HTR-8/SVneo (cell line): ENCODE measurements around the gene TMEM125.

ENCODE experiments used
- DNase-seq: peaks from one replicate; pipeline ENCODE4 v3.0.0; 2011; ENCODE audit warnings: low spot score, mixed read lengths; ENCODE audit not compliant: insufficient read length
- FAIRE-seq: peaks from 2 replicates; lab custom pipeline; 2011; peaks lifted over from hg19 to GRCh38; lab: Jason Lieb, UNC

The TMEM125 gene

GRCh38 chr1:43272576-43273571 lies 3.1 kb downstream of the TMEM125 start:
- FAIRE-seq (no peak), DNase-seq (no peak)

- no peak for FAIRE-seq
- no peak for DNase-seq
These were observed 3.9 kb downstream of the TMEM125 start for GRCh38 chr1:43273708-43274107.

- FAIRE-seq (no peak), DNase-seq (peak; percentile 41)
These were observed 4.5 kb downstream of the TMEM125 start for GRCh38 chr1:43274125-43274803.

DNA sequence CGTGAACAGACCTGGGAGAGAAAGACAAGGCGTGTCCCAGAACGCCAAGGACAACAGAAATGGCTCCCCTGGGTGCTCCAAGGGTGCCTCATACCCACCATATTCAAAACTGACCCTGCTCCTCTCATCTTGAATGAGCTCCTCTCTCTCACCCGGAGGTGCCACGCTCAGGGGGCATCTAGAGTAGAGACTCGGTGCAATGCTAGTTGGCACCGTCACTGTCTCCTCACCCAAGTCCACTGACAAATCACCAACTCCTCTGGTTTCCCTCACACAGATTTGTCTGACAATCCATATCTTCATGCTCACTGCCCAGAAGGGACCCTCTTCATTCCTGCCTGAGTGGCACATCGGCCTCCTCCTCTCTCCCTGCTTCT lies 5.0 kb downstream of the TMEM125 start:
- no peak for FAIRE-seq
- DNase-seq: no peak

DNA sequence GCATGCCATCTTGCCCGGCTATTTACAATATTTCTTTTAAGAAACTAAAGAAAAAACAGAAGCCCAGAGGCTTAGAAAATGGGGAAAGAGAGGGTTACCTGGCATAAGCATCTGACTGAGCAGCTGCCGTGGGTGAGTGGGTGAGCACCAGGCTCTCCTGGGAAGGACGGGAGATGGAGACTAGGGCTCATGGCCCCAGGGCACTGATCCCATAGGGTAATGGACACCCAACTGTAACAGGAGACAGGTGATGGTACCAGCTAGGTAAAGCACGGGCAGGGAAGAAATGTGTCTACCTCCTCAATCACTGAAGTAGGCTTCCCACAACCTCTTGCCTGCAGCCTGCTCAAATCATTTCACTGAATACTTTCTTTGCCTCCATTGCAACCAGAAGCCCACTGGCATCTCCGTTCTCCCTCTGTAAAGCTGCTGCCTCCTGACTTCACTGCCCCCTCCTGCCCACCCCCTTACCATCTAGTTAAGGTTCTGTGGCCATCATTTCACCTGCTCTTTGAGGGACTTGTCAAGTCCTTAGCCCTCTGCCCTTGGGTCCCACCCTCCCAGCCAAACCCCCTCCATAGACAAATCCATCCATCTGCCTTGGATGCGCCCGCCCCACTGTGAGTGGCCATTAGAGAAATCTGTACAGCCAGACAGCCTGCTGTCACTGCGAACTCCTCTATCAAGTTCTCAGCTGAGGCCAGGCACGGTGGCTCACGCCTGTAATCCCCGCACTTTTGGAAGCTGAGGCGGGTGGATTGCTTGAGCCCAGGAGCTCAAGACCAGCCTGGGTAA lies 6.2 kb downstream of the TMEM125 start:
- FAIRE-seq: no peak
- DNase-seq: no peak

DNA sequence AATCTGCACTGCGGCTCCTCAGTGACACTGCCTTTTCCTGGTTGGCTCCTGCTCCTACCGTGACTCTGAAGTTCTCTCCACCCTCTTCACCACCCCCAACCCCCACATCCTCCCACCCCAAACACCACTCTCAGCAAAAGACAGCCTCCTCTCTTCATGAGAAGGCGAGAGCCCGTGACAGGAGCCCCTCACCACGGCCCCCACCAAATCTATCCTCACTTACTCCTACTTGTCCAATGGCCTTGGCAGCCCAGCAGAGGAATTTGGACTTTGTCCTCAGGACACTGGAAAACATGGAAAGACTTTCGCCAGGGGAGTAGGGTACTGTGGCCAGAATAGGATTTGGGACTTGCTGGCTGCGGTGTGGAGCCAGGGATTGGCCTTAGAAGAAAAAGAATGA lies 6.9 kb downstream of the TMEM125 start:
- DNase-seq: no peak
- no peak for FAIRE-seq

DNA sequence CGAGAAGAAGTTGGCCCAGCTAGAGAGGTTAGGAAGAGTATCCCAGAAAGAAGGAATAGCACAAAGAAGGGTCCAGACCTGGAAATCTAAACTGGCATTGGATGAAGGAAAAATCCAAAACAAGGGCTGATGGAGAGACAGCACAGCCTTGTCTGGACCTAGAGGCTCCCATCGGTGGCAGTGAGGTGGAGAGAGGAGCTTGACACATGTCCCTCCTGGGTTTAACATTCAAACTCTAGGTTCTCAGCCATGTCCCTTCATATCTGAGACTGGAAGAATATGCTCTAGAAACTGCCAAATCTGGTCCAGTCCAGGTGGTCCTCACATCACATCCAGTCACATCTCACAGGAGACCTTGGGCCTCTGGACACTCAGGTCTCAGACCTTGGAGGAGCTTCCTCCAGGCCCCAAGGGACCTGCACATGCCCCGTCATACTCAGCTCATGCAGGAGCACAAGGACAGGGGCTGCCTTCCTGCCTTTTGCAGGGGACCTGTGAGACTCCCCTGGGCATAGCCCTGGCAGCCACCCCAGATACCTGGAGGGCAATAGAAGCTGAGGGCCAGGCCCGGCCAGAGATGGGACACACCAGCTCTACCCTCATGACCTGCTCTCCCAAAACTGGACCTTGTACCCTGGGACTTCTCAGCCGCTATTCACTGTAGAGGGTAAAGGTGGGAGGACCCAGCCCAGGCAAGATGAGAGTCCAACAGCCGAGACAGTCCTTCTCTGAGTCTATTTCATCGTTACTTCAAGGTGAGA lies 7.5 kb downstream of the TMEM125 start:
- FAIRE-seq: no peak
- DNase-seq: no peak

- no peak for FAIRE-seq
- DNase-seq: no peak
These were observed 9.4 kb downstream of the TMEM125 start for GRCh38 chr1:43279161-43279560.

DNA sequence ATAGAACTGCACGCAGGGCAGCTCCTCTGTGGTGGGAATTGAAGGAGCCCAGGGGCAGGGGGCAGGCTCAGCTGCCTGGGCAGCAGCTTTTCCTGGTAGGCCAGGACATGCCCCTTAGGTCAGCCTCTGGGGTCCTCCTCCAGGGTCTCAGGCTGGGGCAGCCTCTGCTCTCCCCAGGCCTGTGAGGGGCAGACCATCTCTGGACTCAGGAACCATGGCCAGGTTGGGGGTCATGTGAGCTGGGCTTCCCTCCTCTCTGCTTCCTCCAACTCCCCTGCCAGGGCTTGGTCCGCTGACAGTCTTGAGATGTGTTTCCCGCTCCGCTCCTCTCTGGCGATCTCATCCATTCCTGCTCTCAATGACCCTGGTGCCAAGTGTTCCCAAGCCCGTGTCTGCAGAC lies 9.9 kb downstream of the TMEM125 start:
- FAIRE-seq: no peak

DNA sequence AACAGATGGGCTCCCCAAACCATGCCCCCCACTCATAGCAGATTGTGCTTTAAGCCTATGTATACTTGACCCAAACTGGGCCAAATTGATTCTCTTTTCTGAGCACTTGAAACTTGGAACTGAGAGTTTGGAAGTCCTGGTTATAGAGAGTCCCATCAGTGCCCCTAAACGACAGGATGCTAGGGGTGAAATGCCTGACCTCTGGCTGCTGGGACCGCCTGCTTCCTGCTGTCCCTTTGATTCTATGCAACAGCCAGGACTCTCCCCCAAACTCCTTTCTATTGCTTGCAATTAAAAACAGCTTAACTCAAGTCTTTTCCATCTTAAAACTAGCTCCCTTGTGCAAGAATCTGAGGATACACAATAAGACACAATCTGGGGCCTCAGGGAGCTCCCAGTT lies 10.9 kb downstream of the TMEM125 start:
- no peak for DNase-seq
- FAIRE-seq: no peak

More for the DNA sequence above, 9.9 kb downstream of the TMEM125 start:
- DNase-seq: no peak

- no peak for FAIRE-seq
- DNase-seq: no peak
These were observed 12.7 kb downstream of the TMEM125 start for GRCh38 chr1:43282220-43283195.

DNA sequence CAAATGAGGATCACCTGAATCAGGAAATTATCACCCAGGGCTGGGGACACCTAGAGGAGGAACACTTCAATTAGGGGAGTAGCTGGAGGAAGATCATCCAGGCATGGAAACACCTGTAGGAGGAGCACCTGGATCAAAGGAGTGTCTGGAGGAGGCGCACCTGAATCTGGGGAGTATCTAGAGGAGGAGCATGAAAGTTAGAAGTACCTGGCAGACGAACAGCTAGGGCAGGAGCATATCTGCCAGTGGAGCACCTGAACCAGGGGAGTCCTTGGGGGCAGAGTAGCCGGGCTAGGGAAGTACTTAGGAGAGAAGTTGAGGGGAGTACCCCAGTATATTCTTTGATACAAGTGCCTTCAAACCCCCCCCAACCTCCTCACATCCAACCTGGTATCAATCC lies 14.3 kb downstream of the TMEM125 start:
- DNase-seq: no peak
- FAIRE-seq: no peak

- DNase-seq (no peak), FAIRE-seq (no peak)
These were observed 14.8 kb downstream of the TMEM125 start for GRCh38 chr1:43284546-43285110.

GRCh38 chr1:43285269-43285990 lies 15.6 kb downstream of the TMEM125 start, which contains the start of gene C1orf210:
C1orf210 (minus strand) TSS chr1:43285581; CDS start chr1:43283270, 2,311 bp downstream.
- no peak for DNase-seq
- no peak for FAIRE-seq

GRCh38 chr1:43286115-43286514 lies 16.3 kb downstream of the TMEM125 start:
- DNase-seq: no peak
- no peak for FAIRE-seq

DNA sequence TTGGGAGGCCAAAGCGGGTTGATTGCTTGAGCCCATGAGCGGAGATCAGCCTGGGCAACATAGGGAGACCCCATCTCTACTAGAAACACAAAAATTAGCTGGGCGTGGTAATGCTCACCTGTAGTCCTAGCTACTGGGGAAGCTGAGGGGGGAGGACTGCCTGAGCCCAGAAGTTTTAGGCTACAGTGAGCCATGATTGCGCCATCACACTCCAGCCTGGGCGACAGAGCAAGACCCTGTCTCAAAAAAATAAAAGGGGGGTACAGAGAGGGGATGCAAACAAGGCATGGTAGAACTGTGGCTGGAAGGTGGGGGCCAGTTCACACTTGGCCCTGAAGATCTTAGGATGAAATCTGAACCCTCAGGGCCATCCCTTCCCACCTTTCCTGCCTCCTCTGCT lies 16.8 kb downstream of the TMEM125 start:
- DNase-seq: no peak
- FAIRE-seq: no peak

DNA sequence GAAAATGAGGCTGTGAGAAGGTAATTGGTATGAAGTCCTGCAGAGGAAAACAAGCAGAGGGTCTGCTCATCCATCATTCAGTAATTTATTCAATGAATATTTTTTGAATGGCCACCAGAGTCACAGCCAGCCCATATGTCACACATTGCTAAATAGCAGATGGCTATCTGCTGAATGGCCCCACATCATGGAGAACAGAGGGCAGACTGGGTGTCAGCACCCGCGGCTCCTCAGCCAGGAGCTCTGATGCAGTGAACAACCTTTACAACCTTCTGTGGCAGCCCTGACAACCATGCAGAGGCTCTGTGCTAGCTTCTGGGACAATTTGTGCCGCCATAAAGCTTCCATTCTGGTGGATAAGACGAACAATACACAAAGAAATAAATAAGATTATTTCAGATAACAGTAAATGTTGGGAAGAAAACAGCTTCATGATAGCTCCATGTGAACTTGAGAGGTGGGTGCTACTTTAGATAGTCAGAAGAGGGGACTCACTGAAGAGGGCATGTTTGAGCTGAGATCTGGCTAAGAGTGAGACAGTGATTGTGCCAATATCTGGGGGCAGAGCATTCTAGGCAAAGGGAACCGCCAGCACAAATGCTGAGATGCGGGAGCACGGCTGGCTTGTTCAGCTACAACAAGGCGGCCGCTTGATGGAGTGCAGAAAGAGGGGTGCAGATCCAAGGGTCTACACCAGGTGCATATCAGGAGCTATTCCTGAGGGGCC lies 18.4 kb downstream of the TMEM125 start:
- FAIRE-seq: no peak

More for the DNA sequence above, 18.4 kb downstream of the TMEM125 start:
- no peak for DNase-seq
